ENCODE data around the gene MITF. TPM values are rescaled to one million over a fixed set of nuclear protein-coding genes. Genes with fewer than 3 reads are reported as not detected.

The MITF gene
- polyA plus RNA-seq, 3 donors, result 41.0 to 47.7 (median 44.7) TPM

GRCh38 chr3:69868841-69869420, 129.7 kb downstream of the MITF start:
- no peak for DNase-seq (ENCODE audit: low read depth in 3 of 3, low spot score in 2 of 3)

GRCh38 chr3:69869643-69870042, 130.4 kb downstream of the MITF start:
- DNase-seq (ENCODE audit: low read depth in 3 of 3, low spot score in 2 of 3), result no peak

- no peak for DNase-seq (ENCODE audit: low read depth in 3 of 3, low spot score in 2 of 3)
Observed at GRCh38 chr3:69871251-69871650, 132.0 kb downstream of the MITF start.

- DNase-seq (ENCODE audit: low read depth in 3 of 3, low spot score in 2 of 3), result no peak
Observed at GRCh38 chr3:69871868-69872267, 132.6 kb downstream of the MITF start.

- no peak for DNase-seq (ENCODE audit: low read depth in 3 of 3, low spot score in 2 of 3)
Observed at GRCh38 chr3:69872783-69873378, 133.6 kb downstream of the MITF start.

GRCh38 chr3:69876073-69876472, 136.8 kb downstream of the MITF start:
- no peak for DNase-seq (ENCODE audit: low read depth in 3 of 3, low spot score in 2 of 3)

- no peak for DNase-seq (ENCODE audit: low read depth in 3 of 3, low spot score in 2 of 3)
Observed at GRCh38 chr3:69878254-69878653, 139.0 kb downstream of the MITF start.

GRCh38 chr3:69879051-69879450, 139.8 kb downstream of the MITF start:
- no peak for DNase-seq (ENCODE audit: low read depth in 3 of 3, low spot score in 2 of 3)

- DNase-seq (ENCODE audit: low read depth in 3 of 3, low spot score in 2 of 3), result no peak
Observed at GRCh38 chr3:69880069-69880640, 140.9 kb downstream of the MITF start.

- DNase-seq (ENCODE audit: low read depth in 3 of 3, low spot score in 2 of 3), result no peak
Observed at GRCh38 chr3:69881051-69881450, 141.8 kb downstream of the MITF start.

- no peak for DNase-seq (ENCODE audit: low read depth in 3 of 3, low spot score in 2 of 3)
Observed at GRCh38 chr3:69881756-69882428, 142.6 kb downstream of the MITF start.

GRCh38 chr3:69882560-69882959, 143.3 kb downstream of the MITF start:
- no peak for DNase-seq (ENCODE audit: low read depth in 3 of 3, low spot score in 2 of 3)

GRCh38 chr3:69888040-69888942, 149.0 kb downstream of the MITF start:
- DNase-seq (ENCODE audit: low read depth in 3 of 3, low spot score in 2 of 3), result no peak

- no peak for DNase-seq (ENCODE audit: low read depth in 3 of 3, low spot score in 2 of 3)
Observed at GRCh38 chr3:69888943-69889315, 149.7 kb downstream of the MITF start.

- no peak for DNase-seq (ENCODE audit: low read depth in 3 of 3, low spot score in 2 of 3)
Observed at GRCh38 chr3:69890084-69890483, 150.8 kb downstream of the MITF start.

- DNase-seq (ENCODE audit: low read depth in 3 of 3, low spot score in 2 of 3), result no peak
Observed at GRCh38 chr3:69890691-69891090, 151.4 kb downstream of the MITF start.

- DNase-seq (ENCODE audit: low read depth in 3 of 3, low spot score in 2 of 3), result no peak
Observed at GRCh38 chr3:69892706-69893105, 153.4 kb downstream of the MITF start.

GRCh38 chr3:69893274-69893673, 154.0 kb downstream of the MITF start:
- DNase-seq (ENCODE audit: low read depth in 3 of 3, low spot score in 2 of 3), result no peak

- no peak for DNase-seq (ENCODE audit: low read depth in 3 of 3, low spot score in 2 of 3)
Observed at GRCh38 chr3:69896095-69896494, 156.8 kb downstream of the MITF start.

- no peak for DNase-seq (ENCODE audit: low read depth in 3 of 3, low spot score in 2 of 3)
Observed at GRCh38 chr3:69900331-69900730, 161.1 kb downstream of the MITF start.

GRCh38 chr3:69901802-69902201, 162.5 kb downstream of the MITF start:
- no peak for DNase-seq (ENCODE audit: low read depth in 3 of 3, low spot score in 2 of 3)
